Activated CD8-positive, alpha-beta memory T cell treated with anti-CD3 and anti-CD28 coated beads, Interleukin-2, amount 50 U/mL, for 1 hour (primary cell): ENCODE data around the gene CEMIP2.
"Not testable (repeated sequence)": the region's sequence is repeated elsewhere in the genome, so short reads cannot be mapped to it uniquely, and the experiment has no call there.

Experiments used
- DNase-seq: peaks from one replicate; pipeline ENCODE4 v3.0.0-alpha.2; 2020; ENCODE audit errors: extremely low read depth

Gene CEMIP2

DNA sequence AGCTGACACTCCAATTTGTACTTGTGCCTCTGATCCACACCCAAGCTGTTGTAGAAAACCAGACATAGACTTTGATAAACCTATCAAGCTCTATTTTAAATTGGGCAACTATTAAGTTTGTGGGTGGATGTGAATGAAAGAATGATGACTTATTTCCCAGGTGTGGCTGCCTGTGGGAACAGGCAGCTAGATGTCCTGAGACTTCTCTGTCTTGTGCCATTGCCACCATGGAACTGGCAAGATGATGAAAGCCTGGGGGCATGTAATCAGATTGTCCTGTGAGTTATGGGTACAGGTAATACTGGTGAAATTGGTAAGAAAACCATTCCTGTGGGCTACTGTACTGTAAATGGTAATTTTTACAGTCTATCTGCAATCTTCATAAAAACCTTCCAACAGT, 57.5 kb downstream of the CEMIP2 start:
- DNase-seq, result no peak

DNA sequence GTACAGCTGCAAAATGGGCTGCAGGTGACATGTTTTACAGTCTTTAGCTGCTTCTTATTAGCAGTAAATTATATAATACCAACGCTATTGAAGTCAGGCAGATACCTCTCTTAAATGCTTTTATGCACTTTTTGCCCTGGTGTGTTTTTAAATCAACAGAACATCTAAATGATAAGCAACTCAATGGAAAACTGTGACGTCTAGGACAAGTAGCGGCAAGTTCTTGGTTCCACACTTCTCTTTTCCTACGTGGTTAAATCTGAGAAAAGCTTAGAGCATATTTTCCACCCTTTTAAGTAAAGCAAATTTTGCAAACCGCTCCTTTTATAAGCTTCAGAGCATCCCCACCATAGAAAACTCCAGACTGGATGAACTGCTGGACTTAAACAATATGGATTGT, 58.1 kb downstream of the CEMIP2 start:
- DNase-seq, result no peak

- no peak for DNase-seq
These were observed 58.9 kb downstream of the CEMIP2 start for GRCh38 chr9:71709384-71709783.

DNA sequence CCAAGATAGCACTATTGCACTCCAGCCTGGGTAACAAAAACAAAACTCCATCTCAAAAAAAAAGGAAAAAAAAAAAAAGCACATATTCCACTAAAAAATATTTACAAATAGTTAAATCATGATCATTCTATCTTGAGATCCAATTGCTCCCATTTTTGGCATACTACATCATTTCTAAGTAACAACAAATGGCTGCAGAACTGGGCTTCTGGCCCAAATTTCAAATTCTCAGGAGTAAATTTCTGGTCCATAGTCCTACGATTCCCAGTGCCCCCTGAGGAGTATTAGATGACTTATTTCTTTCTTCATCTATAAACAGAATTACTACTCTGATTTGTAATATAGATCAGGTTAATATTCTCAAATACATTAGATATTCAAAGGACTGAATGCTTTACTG, 62.1 kb downstream of the CEMIP2 start:
- DNase-seq, result no peak

DNA sequence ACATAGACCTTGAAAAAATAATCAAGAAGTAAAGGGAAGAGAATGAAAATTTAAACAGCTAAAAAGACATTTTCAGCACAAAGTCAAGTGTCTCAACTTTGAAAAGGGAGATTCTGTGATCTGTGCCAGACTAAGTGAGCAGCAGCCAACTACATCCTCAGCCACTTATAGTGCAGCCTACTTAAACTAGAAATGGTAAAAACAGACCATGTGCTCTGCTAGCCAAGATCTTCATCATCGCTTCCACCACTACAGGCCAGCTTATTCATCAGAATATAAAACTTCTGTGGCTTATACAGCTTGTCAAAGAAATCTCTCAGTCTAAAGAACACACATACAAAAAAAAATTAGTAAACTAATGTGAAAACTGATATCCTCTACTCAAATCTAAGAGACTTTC, 63.5 kb downstream of the CEMIP2 start:
- no peak for DNase-seq

DNA sequence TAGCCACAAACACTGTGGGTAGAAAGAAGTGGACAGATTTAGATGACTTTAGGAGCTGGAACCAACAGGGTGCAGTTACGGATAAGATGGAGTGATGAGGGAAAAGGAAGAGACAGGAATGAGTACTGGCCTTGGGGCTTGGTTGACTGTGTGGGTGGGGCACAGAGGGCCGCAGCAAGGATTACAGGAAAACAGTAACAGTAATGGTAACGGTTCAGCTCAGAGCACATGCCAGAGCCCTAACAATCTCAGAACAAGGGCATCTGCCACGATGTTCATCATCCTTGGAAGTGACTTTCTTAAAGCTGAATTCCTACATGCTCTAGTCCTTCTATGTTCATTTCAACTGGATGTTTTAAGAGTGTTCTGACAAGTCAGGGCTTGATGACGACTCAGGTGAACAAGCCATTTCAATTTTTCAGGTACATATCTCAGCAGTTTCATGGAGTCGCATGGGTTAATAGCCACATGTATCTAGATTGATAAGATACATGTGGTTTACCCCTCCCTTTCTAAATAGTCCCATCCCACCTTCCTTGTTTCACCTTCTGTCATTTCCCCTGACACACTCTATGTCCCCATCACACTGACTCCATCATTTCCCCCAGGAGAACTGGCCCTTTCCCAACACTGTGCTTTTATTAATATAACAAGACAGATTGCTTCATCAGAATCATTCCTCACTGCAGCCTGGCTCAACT, 65.0 kb downstream of the CEMIP2 start:
- no peak for DNase-seq

DNA sequence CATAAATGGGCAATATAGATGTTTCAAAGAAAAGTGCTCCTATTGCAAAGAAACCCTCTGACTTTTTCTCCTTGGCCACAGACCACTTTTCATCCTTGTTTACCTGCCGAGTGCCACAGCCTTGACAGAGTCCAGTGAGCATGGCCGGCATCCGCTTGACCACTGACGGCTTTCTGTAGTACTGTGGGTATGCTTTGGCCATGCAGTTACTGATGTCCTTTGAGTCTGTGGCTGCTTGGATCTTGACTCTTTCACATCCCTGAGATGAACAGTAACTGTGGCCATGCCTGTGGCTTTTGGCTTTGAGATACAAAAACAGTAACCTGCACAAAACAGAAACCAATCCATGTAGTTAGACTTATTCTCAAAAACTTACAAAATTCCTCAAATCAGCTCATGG, 70.4 kb downstream of the CEMIP2 start:
- DNase-seq, result no peak

DNA sequence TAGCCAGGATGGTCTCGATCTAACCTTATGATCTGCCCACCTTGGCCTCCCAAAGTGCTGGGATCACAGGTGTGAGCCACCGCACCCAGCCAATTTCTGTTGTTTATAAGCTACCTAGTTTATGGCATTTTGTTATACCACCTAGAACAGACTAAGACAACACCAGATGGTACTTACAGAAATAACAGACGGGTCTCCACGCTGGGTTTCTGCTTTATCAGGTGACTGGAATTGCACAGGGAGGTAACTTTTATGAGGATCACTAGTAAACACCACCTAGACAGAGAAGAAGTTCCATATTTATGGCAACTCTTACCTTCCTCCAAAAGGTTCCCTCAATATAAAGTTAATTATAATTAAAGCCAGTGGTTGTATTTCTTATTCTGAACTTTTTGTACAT, 74.0 kb downstream of the CEMIP2 start:
- no peak for DNase-seq

DNA sequence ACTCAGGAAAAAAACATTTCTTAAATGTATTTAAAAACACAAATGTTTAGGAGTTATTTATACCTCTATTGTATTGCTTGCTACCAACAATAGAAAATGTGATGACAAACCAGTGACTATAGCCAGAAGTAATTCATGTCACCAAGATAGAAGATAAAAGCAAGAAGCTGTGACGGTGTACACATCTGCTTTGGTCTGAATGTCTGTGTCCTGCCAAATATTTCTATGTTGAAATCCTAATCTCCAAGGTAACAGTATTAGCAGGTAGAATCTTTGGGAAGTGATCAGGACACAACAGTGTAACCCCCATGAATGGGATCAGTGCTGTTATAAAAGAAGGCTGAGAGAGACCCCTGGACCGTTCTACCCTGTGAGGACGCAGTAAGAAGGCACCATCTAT, 74.7 kb downstream of the CEMIP2 start:
- no peak for DNase-seq

DNA sequence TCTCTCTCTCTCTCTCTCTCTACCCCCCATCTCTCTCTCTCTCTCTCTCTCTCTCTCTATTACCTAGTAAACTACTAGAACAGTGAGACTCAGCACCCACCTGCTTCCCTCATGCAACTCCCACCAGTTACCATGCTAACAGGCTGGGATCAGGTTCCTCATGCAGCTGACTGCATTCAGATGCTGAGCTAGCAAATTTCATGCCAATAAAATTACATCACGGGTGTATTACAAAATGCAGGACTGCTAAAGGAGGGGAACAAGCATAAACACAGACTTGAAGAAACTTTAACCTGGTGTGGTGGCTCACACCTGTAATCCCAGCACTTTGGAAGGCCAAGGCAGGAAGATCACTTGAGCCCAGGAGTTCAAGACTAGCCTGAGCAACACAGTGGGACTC, 76.0 kb downstream of the CEMIP2 start:
- no peak for DNase-seq

DNA sequence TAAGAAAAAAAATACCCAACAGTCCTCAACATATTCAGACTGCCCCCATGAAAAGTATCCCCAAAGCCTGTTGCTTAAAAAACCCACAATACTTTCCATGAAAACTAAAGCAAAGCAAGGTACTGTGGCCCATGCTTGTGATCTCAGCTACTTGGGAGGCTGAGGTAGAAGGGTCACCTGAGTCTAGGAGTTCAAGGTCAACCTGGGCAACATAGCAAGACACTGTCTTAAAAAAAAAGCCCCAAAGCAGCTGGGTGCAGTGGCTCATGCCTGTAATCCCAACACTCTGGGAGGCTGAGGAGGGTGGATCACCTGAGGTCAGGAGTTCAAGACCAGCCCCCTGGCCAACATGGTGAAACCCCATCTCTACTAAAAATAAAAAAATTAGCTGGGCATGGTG, 76.7 kb downstream of the CEMIP2 start:
- not testable (repeated sequence) for DNase-seq

DNA sequence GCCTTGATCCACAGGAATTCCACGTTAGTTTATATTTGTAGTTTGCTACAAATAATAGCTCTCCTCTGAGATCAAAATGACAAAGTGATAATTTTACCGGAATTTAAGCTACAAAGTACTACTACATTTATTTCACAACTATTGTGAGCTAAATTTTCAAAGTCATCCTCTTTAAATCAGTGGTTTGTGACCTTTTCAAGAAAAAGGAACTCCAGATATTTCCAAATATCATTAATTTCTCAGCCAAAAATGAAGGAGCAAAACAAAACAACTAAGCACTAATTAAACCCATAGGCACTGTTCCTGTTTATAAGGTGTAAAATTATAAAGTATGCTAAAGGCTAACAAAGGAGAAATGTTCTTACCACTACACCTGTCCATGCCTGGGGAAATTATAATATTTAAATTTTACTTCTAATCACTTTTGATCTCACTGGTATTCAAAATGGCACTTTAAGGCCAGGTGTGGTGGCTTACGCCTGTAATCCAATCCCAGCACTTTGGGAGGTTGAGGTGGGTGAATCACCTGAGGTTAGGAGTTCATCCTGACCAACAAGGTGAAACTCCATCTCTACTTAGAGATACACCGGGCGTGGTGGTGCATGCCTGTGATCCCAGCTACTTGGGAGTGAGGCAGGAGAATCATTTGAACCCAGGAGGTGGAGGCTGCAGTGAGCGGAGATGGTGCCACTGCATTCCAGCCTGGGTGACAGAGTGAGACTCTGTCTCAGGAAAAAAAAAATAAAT, 77.5 kb downstream of the CEMIP2 start:
- no peak for DNase-seq

GRCh38 chr9:71690063-71690688, 78.1 kb downstream of the CEMIP2 start:
- DNase-seq, result no peak

- DNase-seq, result no peak
These were observed 80.6 kb downstream of the CEMIP2 start for GRCh38 chr9:71687676-71688075.

DNA sequence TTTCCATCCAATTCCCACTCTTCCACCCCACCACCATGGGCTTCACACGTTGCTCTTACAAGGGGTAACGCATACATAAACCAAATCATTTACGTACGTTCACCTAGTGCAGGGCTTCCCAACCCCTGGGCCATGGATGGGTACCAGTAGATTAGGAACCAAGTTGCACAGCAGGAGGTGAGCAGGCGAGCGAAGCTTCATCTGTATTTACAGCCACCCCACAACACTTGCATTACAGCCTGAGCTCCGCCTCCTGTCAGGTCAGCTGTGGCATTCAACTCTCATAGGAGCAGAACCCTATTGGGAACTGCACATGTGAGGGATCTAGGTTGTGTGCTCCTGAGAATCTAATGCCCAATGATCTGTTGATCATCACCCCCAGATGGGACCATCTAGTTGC, 82.3 kb downstream of the CEMIP2 start:
- no peak for DNase-seq

DNA sequence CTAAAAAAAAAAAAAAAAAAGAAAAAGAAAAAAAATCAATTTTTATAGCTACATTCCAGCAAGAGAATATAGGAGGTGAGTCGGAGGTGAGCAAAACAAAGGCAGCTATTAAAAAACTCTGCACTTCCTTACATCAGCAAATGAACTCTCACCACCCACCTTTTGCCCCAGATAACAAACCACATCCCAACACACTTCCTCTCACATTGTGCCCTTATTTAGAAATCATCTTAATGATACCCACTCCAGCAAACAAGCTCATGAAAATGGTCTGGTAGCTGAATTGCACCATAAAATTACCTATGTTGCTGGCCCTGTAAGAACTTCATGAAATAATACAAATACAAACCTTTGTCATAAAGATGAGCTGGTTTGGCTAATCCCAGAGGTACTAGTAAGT, 82.9 kb downstream of the CEMIP2 start:
- no peak for DNase-seq

- DNase-seq, result no peak
These were observed 83.7 kb downstream of the CEMIP2 start for GRCh38 chr9:71684566-71684965.

GRCh38 chr9:71683598-71684235, 84.6 kb downstream of the CEMIP2 start:
- no peak for DNase-seq

DNA sequence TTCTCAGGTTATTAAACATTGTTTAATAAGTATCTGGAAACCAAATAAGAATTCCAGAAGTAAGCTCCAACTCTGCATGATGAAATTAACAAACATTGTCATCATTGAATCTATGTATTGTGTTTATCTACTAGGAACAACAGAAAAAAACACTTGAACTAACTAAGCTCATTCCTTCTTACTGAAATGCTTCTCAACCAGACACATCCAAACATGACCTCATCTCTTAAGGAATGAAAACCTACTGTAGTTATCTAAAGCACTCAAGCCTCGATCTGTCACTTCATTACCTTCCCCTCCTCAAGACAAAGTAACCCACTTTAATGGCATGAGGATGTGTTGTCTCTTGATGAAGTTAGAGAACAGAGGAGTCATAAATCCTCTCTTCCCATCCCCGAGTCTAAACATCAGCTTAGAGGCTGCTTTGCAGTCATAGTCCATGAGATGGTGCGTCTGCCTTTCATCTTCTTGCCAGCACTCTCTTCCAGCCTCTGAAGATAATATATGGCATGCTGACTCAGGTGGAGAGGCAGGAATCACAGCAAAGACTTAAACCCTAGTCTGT, 86.5 kb downstream of the CEMIP2 start:
- DNase-seq, result no peak

DNA sequence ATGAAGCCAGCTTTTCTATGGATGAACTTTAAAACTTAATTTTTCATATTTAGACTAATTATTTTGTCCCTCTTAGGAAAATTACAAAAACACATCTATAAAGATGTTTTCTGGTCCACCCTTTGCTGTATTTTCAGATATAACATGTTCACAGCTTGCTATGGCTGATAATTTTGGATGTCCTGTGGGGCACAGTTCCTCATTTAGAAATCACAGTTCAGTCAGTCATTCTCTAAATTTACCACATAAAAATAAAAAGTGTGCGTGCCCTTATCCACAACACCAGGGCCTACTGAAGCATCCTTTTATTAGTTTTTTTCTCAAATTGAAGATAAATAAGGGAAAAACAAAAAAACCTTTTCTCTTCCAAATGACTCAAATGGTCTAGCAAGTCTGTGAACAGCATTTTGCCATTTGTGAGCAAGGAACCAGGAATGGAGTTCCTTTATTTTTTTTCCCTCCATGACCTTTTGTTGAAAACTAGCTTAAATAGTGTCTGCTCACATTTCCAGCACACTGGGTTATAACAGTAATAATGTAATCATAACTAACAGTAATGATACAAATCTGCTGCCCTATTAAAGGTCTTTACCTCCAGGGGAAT, 87.1 kb downstream of the CEMIP2 start:
- DNase-seq, result no peak

DNA sequence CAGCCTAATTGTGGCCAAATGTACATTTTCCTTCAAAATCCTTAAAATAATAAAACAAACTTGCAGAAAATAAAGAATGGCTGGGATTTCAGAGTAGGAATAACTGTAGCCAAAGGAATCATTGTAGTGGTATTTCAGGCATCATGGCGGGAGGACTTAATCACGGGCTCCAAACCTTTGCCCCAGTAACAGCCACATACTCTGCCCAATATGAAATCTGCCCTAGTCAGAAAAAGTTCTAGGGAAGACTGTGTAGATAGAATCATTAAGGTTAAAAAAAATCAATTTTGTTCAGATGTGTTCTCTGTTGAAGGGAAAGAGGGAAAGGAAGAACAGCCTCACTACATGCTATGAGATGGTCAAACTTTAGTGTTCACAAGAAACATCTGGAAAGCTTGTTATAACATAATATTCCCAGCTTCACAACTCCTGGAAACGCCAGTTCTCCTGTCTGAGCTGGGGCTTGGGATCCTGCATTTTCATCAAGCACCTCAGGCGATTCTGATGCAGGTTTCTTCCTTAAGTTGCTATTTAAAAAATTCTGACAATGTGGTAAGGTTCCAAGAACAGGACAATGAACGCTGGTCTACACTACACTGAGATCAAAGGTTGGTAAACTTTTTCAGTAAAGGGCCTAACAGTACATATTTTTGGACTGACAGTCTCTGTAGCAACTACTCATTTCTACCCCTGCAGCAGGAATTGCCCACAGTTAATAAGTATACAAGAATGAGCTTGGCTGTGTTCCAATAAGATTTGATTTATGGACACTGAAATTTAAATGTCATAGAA, 87.9 kb downstream of the CEMIP2 start:
- DNase-seq, result no peak
